Left lung (tissue), 10 donors: ENCODE results near the gene ZBTB11. TPM values are rescaled to one million over a fixed set of nuclear protein-coding genes. Genes with fewer than 3 reads are reported as not detected.
"Not testable (repeated sequence)": the region's sequence is repeated elsewhere in the genome, so short reads cannot be mapped to it uniquely, and the experiment has no call there.

Source experiments
- ATAC-seq: fragments of 200-7000 bp; cut with Tn5 transposase; one replicate; pipeline ENCODE4 v1.9.1; 2020; ENCODE audit warnings: moderate library complexity
- DNase-seq, 4 donors: peaks; one replicate each; pipeline ENCODE4 v3.0.0-alpha.2; 2013 to 2020
- H3K27ac ChIP-seq, 2 donors: fragments of 200-600 bp; sonication (generic) in 1 of 2; one replicate each; pipeline versions ENCODE4 v1.5.0 to v1.8.0; 2020 to 2021
- H3K27me3 ChIP-seq, 2 donors: fragments of 200-600 bp; sonication (generic) in 1 of 2; one replicate each; pipeline versions ENCODE4 v1.5.0 to v1.8.0; 2020 to 2021
- H3K36me3 ChIP-seq, 2 donors: fragments of 200-600 bp; sonication (generic) in 1 of 2; one replicate each; pipeline versions ENCODE4 v1.5.0 to v1.8.0; 2020 to 2021
- H3K4me1 ChIP-seq, 2 donors: fragments of 200-600 bp; one replicate each; pipeline ENCODE4 v1.8.0; 2021
- H3K4me3 ChIP-seq, 2 donors: fragments of 200-600 bp; sonication (generic) in 1 of 2; one replicate each; pipeline versions ENCODE4 v1.5.0 to v1.8.0; 2020 to 2021; ENCODE audit warnings: mild to moderate bottlenecking in 1 of 2
- H3K9me3 ChIP-seq, 2 donors: fragments of 200-600 bp; sonication (generic) in 1 of 2; one replicate each; pipeline versions ENCODE4 v1.5.0 to v1.8.0; 2020 to 2021
- CTCF ChIP-seq, 2 donors: fragments of 200-600 bp; sonication (generic) in 1 of 2; IDR thresholded peaks; one replicate each; pipeline versions ENCODE4 v1.5.0 to v1.8.0; 2021; ENCODE audit warnings: antibody characterized with exemption in 2 of 2
- intact Hi-C, 2 donors: fragments of 100-400 bp; cut with DNase I; formaldehyde crosslinking; loops; one replicate each; pipeline versions ENCODE4 v1.11.2 to v1.14.2; 2022
- polyA plus RNA-seq, 6 donors: library from polyadenylated mRNA; unstranded; fragments of 120-200 nt; gene quantifications; one replicate each; pipeline ENCODE4 v1.2.1, GENCODE V29; 2013; ENCODE audit not compliant: insufficient read length in 6 of 6
- total RNA-seq, 2 donors: library from RNA; stranded (reverse); fragmentation: NEBNext Ultra II Directional; extraction: Animal tissue kit (Norgen Biotek cat#: 25700); gene quantifications; one replicate each; pipeline ENCODE4 v1.2.1, GENCODE V29; 2021
- donor health status: DM: no; HTN: yes; CAD: no.
- donor health status: DM: no; HTN: no; CAD: no.

Gene ZBTB11
- total and polyA plus RNA-seq, 8 donors = 16.6 to 27.7 (median 25.7) TPM

DNA sequence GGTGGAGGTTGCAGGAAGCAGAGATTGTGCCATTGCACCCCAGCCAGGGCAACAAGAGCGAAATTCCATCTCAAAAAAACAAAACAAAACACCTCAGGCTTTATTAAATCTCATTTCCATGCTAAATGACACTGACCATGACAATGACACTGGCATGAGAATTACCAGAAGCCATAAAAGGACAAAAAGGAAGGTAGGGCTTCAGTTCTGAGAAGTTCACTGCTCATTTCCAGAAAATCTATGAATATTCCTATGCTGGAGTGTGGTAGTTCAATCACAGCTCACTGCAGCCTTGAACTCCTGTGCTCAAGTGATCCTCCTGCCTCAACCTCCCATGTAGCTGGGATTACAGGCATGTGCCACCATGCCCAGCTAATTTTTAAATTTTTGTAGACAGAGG is 58.2 kb downstream of the ZBTB11 start:
- no peak overlapping the region for H3K27ac ChIP-seq
- no peaks in the 10 kb centered on the region for H3K9me3 ChIP-seq
- no peak overlapping the region for H3K4me3 ChIP-seq
- no peak for DNase-seq
- no peaks in the 10 kb centered on the region for H3K4me1 ChIP-seq
- intact Hi-C loops = no loop called here
- TF ChIP-seq CTCF (IDR thresholded peaks at IDR 0.05) = no peak
- H3K27me3 ChIP-seq = no peaks in the 10 kb centered on the region
- no peaks in the 10 kb centered on the region for H3K36me3 ChIP-seq
- ATAC-seq = no peak

DNA sequence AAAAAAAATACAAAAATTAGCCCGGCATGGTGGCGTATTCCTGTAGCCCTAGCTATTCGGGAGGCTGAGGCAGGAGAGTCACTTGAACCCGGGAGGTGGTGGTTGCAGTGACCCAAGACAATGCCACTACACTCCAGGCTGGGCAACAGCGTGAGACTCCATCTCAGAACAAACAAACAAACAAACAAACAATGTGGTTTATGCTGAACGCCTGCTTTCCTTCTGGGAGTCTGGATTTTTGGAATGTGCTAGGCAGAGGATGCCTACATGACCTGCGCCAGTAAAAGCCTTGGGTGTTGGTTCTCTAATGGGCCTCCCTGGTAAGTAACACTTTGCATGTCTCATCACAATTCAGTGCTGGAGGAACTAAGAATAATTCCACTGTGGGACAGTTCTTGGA is 59.5 kb downstream of the ZBTB11 start:
- no peak for TF ChIP-seq CTCF (IDR thresholded peaks at IDR 0.05)
- Histone ChIP-seq H3K4me3 (no peak overlapping the region), H3K27me3 (no peaks in the 10 kb centered on the region), H3K36me3 (no peaks in the 10 kb centered on the region), H3K4me1 (no peaks in the 10 kb centered on the region), H3K27ac (no peak overlapping the region), H3K9me3 (no peaks in the 10 kb centered on the region)
- ATAC-seq (no peak), DNase-seq (no peak)
- intact Hi-C loops = no loop called here

DNA sequence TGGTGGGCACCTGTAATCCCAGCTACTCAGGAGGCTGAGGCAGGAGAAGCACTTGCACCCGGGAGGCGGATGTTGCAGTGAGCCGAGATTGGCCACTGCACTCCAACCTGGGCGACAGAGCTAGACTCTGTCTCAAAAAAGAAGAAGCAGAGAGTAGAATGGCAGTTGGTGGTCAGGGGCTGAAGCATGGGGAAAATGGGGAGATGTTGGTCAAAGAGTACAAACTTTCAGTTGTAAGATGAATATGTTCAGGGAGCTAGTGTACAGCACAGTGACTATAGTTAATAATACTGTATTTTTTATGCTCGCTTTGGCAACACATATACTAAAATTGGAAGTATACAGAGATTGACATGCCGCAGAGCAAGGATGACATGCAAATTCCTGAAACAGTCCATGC is 61.4 kb downstream of the ZBTB11 start:
- H3K4me1 ChIP-seq = no peaks in the 10 kb centered on the region
- no peaks in the 10 kb centered on the region for H3K36me3 ChIP-seq
- H3K4me3 ChIP-seq = no peak overlapping the region
- H3K27ac ChIP-seq = no peak overlapping the region
- ATAC-seq (no peak), DNase-seq (no peak)
- TF ChIP-seq CTCF (IDR thresholded peaks at IDR 0.05) = no peak
- intact Hi-C loops = no loop called here
- no peaks in the 10 kb centered on the region for H3K9me3 ChIP-seq
- H3K27me3 ChIP-seq = no peaks in the 10 kb centered on the region

DNA sequence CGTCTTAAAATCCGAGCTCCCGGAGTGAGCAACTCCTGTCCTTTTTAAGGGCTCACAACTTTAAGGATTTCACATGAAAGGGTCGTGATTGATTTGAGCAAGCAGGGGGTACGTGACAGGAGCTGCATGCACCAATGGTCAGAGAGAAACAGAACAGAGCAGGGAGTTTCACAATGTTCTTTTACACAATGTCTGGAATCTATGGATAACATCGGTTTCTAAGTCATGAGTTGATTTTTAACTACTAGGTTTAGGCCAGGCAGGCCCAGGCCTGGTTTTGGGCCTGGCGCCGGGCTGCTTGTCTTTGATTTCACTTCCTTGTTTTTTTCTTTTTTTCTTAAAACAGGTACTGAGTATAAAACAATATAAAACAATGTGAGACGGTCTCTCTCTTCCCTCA is 63.9 kb downstream of the ZBTB11 start:
- H3K27me3 ChIP-seq, H3K27ac ChIP-seq, H3K4me3 ChIP-seq, H3K9me3 ChIP-seq, intact Hi-C loops, ATAC-seq, H3K36me3 ChIP-seq, DNase-seq, H3K4me1 ChIP-seq: not testable (repeated sequence)

- Histone ChIP-seq H3K36me3 (no peaks in the 10 kb centered on the region), H3K4me1 (no peaks in the 10 kb centered on the region), H3K27me3 (no peaks in the 10 kb centered on the region), H3K4me3 (no peak overlapping the region), H3K27ac (no peak overlapping the region), H3K9me3 (no peaks in the 10 kb centered on the region)
- ATAC-seq (no peak), DNase-seq (no peak)
- intact Hi-C loops = no loop called here
- no peak for TF ChIP-seq CTCF (IDR thresholded peaks at IDR 0.05)
Observed at GRCh38 chr3:101611023-101611422, 65.9 kb downstream of the ZBTB11 start.

DNA sequence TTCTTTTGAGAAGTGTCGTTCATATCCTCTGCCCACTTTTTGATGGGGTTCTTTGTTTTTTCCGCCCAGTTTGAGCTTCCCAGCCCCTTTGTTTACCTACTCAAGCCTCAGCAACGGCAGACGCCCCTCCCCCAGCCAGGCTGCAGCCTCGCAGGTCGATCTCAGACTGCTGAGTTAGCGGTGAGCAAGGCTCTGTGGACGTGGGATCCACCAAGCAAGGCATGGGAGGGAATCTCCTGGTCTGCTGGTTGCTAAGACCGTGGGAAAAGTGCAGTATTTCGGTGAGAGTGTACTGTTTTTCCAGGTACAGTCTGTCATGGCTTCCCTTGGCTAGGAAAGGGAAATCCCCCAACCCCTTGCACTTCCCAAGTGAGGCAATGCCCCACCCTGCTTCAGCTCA is 71.5 kb downstream of the ZBTB11 start:
- H3K4me3 ChIP-seq, H3K36me3 ChIP-seq, H3K4me1 ChIP-seq, ATAC-seq, intact Hi-C loops, H3K27ac ChIP-seq, DNase-seq, H3K27me3 ChIP-seq, H3K9me3 ChIP-seq: not testable (repeated sequence)
